ENCODE measurements around the gene SRGAP2C.
"Not testable (repeated sequence)": the region's sequence is repeated elsewhere in the genome, so short reads cannot be mapped to it uniquely, and the experiment has no call there.

DNA sequence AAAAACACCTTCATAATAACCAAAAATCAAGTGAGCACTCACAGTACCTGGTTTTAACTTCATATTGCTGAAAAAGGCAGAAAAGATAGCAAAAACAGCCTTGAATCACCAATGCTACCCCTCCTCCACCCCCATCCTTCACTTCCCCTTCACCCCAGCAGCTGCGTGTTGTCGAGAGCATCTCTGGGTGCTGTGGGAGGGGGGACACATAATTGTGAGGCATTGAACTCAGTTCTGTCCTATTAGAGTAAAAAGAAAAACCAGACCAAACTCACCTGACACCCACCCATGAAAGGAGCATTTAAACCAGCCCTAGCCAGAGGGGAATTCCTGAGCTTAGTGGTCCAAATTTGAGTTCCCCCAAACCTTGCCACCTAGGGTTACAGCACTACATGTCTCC is 248.7 kb downstream of the SRGAP2C start:
- TF ChIP-seq EP300, POLR2AphosphoS5, POLR2A (IDR thresholded peaks at IDR 0.05): not testable (repeated sequence)
- TF ChIP-seq, protein P1, sequence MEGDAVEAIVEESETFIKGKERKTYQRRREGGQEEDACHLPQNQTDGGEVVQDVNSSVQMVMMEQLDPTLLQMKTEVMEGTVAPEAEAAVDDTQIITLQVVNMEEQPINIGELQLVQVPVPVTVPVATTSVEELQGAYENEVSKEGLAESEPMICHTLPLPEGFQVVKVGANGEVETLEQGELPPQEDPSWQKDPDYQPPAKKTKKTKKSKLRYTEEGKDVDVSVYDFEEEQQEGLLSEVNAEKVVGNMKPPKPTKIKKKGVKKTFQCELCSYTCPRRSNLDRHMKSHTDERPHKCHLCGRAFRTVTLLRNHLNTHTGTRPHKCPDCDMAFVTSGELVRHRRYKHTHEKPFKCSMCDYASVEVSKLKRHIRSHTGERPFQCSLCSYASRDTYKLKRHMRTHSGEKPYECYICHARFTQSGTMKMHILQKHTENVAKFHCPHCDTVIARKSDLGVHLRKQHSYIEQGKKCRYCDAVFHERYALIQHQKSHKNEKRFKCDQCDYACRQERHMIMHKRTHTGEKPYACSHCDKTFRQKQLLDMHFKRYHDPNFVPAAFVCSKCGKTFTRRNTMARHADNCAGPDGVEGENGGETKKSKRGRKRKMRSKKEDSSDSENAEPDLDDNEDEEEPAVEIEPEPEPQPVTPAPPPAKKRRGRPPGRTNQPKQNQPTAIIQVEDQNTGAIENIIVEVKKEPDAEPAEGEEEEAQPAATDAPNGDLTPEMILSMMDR (IDR thresholded peaks at IDR 0.05) = not testable (repeated sequence)
